ENCODE results near the gene USP34.

USP34 gene

DNA sequence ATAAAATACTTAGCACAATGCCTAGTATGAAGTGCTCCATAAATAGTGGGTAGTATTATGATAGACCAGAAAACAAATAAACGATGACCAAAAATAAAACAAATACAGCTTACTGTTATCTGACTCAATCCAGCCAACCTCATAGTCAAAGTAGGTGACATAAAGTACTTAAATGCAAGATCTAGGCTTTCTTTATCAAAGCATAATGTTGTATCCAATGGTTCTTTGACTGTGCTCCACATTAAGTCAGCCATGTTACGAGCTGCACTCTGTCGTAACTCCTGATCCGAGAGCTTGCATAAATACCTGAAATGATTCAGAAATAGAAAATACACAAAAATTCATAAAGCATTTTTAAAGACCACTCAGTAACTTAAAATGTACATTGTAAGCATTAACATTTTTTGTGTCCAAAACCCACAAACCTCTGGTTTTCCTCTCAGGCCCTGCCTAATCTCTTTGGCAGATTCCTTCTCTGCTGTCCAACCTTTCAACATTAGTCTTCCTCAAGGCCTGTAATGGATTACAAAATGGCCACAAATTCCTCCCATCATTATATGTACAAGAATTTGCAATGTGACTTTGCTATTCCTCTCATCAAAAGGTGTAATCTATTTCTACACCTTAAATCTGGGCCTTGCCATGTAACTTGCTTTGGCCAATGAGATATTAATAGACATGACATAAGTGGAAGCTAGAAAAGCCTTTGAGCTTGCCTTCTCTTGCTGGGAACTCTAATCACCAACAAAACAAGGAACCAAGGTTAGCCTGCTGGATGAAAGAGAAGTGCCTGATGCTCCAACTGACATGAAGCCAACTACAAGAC is 90.6 kb downstream of the USP34 start:
- no peak for TF ChIP-seq CTCF (IDR thresholded peaks at IDR 0.05; ENCODE audit: low read length, missing control alignments)
- DNase-seq (ENCODE audit: low read depth), result no peak
- no peak overlapping the region for H3K4me3 ChIP-seq (replicated peaks; ENCODE audit: low read depth, low read length)

GRCh38 chr2:61379521-61379920 is 91.4 kb downstream of the USP34 start:
- no peak overlapping the region for H3K4me3 ChIP-seq (replicated peaks; ENCODE audit: low read depth, low read length)
- TF ChIP-seq CTCF (IDR thresholded peaks at IDR 0.05; ENCODE audit: low read length, missing control alignments), result no peak
- no peak for DNase-seq (ENCODE audit: low read depth)

- no peak overlapping the region for H3K4me3 ChIP-seq (replicated peaks; ENCODE audit: low read depth, low read length)
- DNase-seq (ENCODE audit: low read depth), result no peak
- TF ChIP-seq CTCF (IDR thresholded peaks at IDR 0.05; ENCODE audit: low read length, missing control alignments), result no peak
Observed at GRCh38 chr2:61378281-61378680, 92.6 kb downstream of the USP34 start.

- no peak for DNase-seq (ENCODE audit: low read depth)
- no peak overlapping the region for H3K4me3 ChIP-seq (replicated peaks; ENCODE audit: low read depth, low read length)
- no peak for TF ChIP-seq CTCF (IDR thresholded peaks at IDR 0.05; ENCODE audit: low read length, missing control alignments)
Observed at GRCh38 chr2:61377046-61377445, 93.8 kb downstream of the USP34 start.

- no peak overlapping the region for H3K4me3 ChIP-seq (replicated peaks; ENCODE audit: low read depth, low read length)
- no peak for TF ChIP-seq CTCF (IDR thresholded peaks at IDR 0.05; ENCODE audit: low read length, missing control alignments)
- no peak for DNase-seq (ENCODE audit: low read depth)
Observed at GRCh38 chr2:61376211-61376610, 94.7 kb downstream of the USP34 start.

- H3K4me3 ChIP-seq (replicated peaks; ENCODE audit: low read depth, low read length), result no peak overlapping the region
- no peak for TF ChIP-seq CTCF (IDR thresholded peaks at IDR 0.05; ENCODE audit: low read length, missing control alignments)
- DNase-seq (ENCODE audit: low read depth), result no peak
Observed at GRCh38 chr2:61371027-61371426, 99.9 kb downstream of the USP34 start.

All from fibroblast of pulmonary artery (primary cell).